Psoas muscle (tissue), 8 donors: ENCODE measurements around the gene LILRB5. TPM values are rescaled to one million over a fixed set of nuclear protein-coding genes. Genes with fewer than 3 reads are reported as not detected.
"Not testable (repeated sequence)": the region's sequence is repeated elsewhere in the genome, so short reads cannot be mapped to it uniquely, and the experiment has no call there.

Experiments
- ATAC-seq, 4 donors: fragments of 200-7000 bp; cut with Tn5 transposase; one replicate each; pipeline ENCODE4 v1.9.1; 2020; ENCODE audit warnings: moderate library complexity in 3 of 4, mild to moderate bottlenecking in 2 of 4
- DNase-seq, 2 donors: peaks; one replicate each; pipeline ENCODE4 v3.0.0-alpha.2; 2020
- H3K27ac ChIP-seq: fragments of 200-600 bp; one replicate; pipeline ENCODE4 v1.8.0; 2022
- H3K27me3 ChIP-seq, 3 donors: fragments of 200-600 bp in 1 of 3; one replicate each; pipeline versions ENCODE4 v1.6.1 to v1.8.0; 2013 to 2022; ENCODE audit warnings: low read length in 2 of 3, mild to moderate bottlenecking in 2 of 3, moderate library complexity in 1 of 3; ENCODE audit not compliant: insufficient read depth in 3 of 3
- H3K36me3 ChIP-seq, 2 donors: fragments of 200-600 bp in 1 of 2; one replicate each; pipeline versions ENCODE4 v1.6.1 to v1.8.0; 2013 to 2022; ENCODE audit warnings: low read depth in 1 of 2, mild to moderate bottlenecking in 1 of 2, moderate library complexity in 1 of 2; ENCODE audit not compliant: insufficient read depth in 1 of 2
- H3K4me1 ChIP-seq: fragments of 200-600 bp; one replicate; pipeline ENCODE4 v1.8.0; 2022
- H3K4me3 ChIP-seq: fragments of 200-600 bp; one replicate; pipeline ENCODE4 v1.8.0; 2022; ENCODE audit warnings: mild to moderate bottlenecking
- H3K9me3 ChIP-seq: fragments of 200-600 bp; one replicate; pipeline ENCODE4 v1.8.0; 2022
- WGBS, 3 donors: extraction: QIAGEN DNeasy Blood & Tissue Kit; methylation state at CpG; one replicate each; pipeline versions ENCODE4 v1.1.6 to v1.1.7; 2013; 5-methylcytosine and 5-hydroxymethylcytosine counted together
- intact Hi-C, 2 donors: fragments of 100-400 bp; cut with DNase I; formaldehyde crosslinking; loops; one replicate each; pipeline versions ENCODE4 v1.11.0 to v1.14.2; 2022
- polyA plus RNA-seq, 3 donors: library from polyadenylated mRNA; stranded (reverse); fragments of 200-250 nt; gene quantifications; one replicate each; pipeline ENCODE4 v1.2.3, GENCODE V29; 2013
- total RNA-seq, 4 donors: library from RNA; stranded (reverse); fragmentation: NEBNext Ultra II Directional in 2 of 4; extraction: Animal tissue kit (Norgen Biotek cat#: 25700) in 2 of 4; gene quantifications; one replicate each; pipeline versions ENCODE4 v1.2.1 to v1.2.4, GENCODE V29; 2021 to 2023
- TF ChIP-seq, protein P1 (sequence below): fragments of 200-600 bp; IDR thresholded peaks from one replicate; pipeline ENCODE4 v1.8.0; 2022; ENCODE audit warnings: antibody characterized with exemption
- donor health status: healthy with polysubstance abuse.
- donor health status: DM: no; HTN: no; CAD: no; lungs with moderate emphysema.
- donor health status: Bipolar disorder and iron deficiency.
- donor health status: healthy.
- donor health status: DM: yes; HTN: yes; CAD: no.
- donor health status: DM: no; HTN: no; CAD: no.
- donor health status: DM: no; HTN: no; CAD: no.
- donor health status: DM: yes; HTN: yes; CAD: no.

Gene LILRB5
- total and polyA plus RNA-seq, 7 donors, result 0.95 to 5.1 (median 2.2) TPM

DNA sequence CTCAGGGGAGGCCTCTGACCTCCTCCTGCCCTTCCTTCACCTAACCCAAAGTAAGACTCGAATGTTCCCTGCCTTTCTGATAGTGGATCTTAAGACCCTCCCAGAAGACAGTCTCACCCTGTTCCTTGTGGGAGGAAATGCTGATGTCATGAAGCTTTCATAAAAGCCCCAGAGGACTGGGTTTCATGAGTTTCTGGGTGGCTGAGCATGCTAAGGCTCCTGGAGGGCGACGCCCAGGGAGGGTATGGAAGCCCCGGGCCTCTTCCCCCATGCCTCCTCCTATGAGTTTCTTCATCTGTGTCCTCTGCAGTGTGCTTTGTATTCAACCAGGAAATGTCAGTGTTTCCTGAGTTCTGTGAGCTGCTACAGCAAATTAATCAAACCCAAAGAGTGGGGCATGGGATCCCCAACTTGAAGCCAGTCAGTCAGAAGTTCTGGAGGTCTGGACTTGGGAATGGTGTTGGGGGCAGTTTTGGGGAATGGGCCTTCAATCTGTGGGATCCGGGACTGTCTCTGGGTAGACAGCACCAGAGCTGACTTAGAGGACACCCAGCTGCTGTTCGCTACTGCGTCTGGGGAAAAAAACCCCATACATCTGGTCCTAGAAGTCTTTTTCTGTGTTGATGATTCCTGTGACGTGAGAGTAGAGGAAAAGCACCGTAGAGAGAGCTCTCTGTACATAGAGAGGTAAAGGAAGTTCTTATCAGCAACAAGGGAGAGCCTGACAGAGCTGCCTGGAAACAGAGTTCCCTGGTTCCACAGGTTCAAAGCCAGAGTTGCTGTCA lies 25.8 kb upstream of the LILRB5 start:
- H3K27me3 ChIP-seq, result peaks cover 0 to 3% (median 0%) of the 10 kb centered on the region in 3 donors
- H3K4me3 ChIP-seq, result no peak overlapping the region
- H3K27ac ChIP-seq, result no peak overlapping the region
- H3K36me3 ChIP-seq, result no peaks in the 10 kb centered on the region
- ATAC-seq, result no peak
- TF ChIP-seq, protein P1, sequence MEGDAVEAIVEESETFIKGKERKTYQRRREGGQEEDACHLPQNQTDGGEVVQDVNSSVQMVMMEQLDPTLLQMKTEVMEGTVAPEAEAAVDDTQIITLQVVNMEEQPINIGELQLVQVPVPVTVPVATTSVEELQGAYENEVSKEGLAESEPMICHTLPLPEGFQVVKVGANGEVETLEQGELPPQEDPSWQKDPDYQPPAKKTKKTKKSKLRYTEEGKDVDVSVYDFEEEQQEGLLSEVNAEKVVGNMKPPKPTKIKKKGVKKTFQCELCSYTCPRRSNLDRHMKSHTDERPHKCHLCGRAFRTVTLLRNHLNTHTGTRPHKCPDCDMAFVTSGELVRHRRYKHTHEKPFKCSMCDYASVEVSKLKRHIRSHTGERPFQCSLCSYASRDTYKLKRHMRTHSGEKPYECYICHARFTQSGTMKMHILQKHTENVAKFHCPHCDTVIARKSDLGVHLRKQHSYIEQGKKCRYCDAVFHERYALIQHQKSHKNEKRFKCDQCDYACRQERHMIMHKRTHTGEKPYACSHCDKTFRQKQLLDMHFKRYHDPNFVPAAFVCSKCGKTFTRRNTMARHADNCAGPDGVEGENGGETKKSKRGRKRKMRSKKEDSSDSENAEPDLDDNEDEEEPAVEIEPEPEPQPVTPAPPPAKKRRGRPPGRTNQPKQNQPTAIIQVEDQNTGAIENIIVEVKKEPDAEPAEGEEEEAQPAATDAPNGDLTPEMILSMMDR, result no peak
- H3K9me3 ChIP-seq, result no peaks in the 10 kb centered on the region
- no peaks in the 10 kb centered on the region for H3K4me1 ChIP-seq
- no peak for DNase-seq
- 46 to 48% (median 47%) methylated on average over 9 of the region's 9 CpGs for WGBS, 3 donors
- intact Hi-C loops, result no loop called here

DNA sequence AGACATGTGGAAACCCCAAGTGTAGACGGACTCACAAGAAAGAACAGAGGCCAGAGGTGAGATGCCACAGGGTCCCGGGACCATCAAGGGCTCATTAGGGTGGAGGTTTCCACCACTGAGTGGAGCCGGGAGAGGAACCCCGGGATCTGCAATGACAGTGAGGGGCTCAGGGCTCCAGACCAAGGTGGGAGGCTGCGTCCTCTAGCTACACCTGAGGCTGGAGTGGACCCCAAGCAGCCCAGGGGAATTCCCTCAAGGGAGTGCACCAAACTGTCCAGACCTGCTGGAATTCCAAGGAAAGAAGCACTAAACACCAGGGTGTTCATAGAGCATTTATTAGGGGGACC lies 24.6 kb upstream of the LILRB5 start:
- H3K4me3 ChIP-seq, H3K9me3 ChIP-seq, DNase-seq, ATAC-seq, H3K36me3 ChIP-seq, intact Hi-C loops, H3K27ac ChIP-seq, H3K4me1 ChIP-seq, H3K27me3 ChIP-seq: not testable (repeated sequence)
- 65 to 81% (median 71%) methylated on average over 5 of the region's 5 CpGs for WGBS, 3 donors

DNA sequence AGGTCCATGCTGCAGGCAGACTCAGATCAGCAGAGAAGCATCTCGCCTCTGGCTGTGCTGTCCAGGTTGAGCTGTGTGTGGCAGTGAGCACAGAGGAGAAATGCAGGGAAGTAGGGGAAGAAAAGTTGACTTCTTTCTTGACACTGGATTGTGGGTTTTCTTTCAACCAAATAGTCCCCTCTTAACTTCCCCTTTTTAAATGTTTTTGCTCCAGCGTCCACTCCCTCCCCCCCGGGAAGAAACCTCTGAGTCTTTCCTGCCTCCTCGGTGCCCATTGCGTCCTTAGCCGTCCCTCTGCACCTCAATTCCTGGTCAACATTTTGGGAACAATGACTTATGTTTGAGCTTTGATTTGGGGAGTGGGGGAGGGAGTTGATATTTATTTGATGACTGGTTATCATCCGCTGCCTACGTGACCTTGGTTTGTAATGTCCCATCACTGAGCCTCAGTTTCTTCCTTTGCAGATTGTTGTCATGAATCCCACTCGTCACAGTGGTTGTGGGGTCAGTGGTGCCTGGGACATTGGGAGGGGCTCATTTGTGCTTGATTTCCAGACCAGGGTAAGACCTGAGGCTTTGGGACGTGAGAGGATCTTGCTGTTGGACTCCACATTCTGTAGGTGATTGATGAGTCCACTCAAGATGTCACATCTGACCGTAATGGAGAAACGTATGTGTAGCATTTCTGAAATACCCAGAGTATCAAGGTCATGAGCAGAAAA lies 24.1 kb upstream of the LILRB5 start, which contains the start of gene LILRB2:
Gene LILRB2, minus strand, starts transcription at position 104 of the 722 bp plus-strand sequence. CDS start 614 bp downstream, outside the sequence.
- Histone ChIP-seq H3K9me3 (no peaks in the 10 kb centered on the region), H3K4me1 (no peaks in the 10 kb centered on the region), H3K4me3 (peak within 1 kb of the TSS; percentile 18), H3K36me3 (no peaks in the 10 kb centered on the region), H3K27me3 (peaks cover 0 to 3% (median 0%) of the 10 kb centered on the region in 3 donors), H3K27ac (no peak within 1 kb of the TSS)
- intact Hi-C loops, result no loop called here
- TF ChIP-seq, protein P1, result no peak
- 72 to 74% (median 73%) methylated on average over 12 of the region's 12 CpGs for WGBS, 3 donors
- no peak for DNase-seq
- ATAC-seq, result no peak

DNA sequence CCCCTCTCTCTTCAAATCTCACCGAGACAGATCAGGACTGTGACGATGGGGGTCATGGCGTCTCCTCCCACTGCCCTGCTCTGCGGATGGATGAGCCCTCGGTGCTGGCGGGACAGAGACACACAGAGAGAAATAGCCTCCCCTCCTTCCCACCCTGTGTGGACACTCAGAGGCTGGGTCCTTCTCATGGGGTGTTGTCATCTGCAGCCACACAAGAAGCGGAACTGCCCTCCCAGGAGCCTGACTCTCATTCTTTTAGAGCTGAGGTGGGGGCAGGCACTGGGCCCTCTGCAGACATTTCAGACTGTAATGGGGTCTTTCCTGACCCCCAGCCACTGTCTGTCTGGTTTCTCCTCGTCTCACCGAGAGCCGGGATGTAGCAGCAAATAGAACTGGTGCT lies 23.4 kb upstream of the LILRB5 start:
- DNase-seq, ATAC-seq, H3K9me3 ChIP-seq, H3K27me3 ChIP-seq, H3K27ac ChIP-seq, H3K36me3 ChIP-seq, intact Hi-C loops, H3K4me1 ChIP-seq: not testable (repeated sequence)
- 47 to 58% (median 53%) methylated on average over 10 of the region's 10 CpGs for WGBS, 3 donors
- H3K4me3 ChIP-seq, result peak overlapping the region; percentile 18

DNA sequence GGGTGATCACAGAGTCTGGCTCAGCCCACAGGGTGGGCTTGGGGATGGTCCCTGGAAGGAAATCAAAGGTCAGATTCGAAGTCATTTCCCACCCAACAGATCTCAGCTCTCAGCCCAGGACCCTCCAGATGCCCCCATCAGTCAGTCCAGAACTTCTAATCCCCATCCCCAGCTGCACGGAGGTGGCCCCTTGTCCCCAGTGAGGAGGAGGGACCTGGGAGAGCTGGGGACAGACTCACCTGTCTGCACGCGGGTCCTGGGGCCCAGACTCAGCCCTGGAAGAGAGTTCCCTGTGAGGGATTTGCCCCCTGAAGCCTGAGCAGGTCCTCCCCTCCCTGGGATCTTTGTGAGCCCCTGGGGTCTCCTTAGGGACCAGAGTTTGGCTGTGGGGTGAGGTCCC lies 23.0 kb upstream of the LILRB5 start:
- ATAC-seq, H3K27me3 ChIP-seq, intact Hi-C loops, H3K27ac ChIP-seq, H3K36me3 ChIP-seq, H3K9me3 ChIP-seq, H3K4me1 ChIP-seq, DNase-seq: not testable (repeated sequence)
- peak overlapping the region; percentile 18 for H3K4me3 ChIP-seq
- 18 to 33% (median 24%) methylated on average over 4 of the region's 4 CpGs for WGBS, 3 donors

DNA sequence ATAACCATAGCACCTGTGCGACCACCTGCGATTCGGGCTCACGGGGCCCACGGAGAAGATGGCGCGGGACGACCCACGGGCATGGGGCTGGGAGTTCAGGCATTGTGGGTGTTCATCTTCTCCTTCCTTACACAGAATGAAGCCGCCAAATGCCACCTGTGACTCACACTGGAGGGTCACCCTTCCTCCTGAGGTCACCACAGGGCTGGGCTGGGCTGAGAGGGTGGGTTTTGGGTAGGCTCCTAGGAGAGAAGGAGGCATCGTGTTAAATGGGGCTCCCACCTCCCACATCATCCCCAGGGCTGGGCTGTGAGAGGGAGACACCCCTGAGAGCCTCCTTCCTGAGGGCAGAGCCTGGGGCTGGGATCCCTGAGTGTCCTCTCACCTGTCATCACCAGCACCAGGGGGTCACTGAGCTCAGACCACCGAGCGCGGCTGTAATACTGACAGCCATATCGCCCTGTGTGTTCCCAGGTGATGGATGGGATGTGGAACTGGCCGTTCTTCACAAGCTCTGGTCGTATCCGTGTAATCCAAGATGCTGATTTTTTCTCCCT lies 22.4 kb upstream of the LILRB5 start:
- H3K9me3 ChIP-seq, result no peaks in the 10 kb centered on the region
- DNase-seq (no peak), ATAC-seq (no peak)
- H3K4me1 ChIP-seq, result no peaks in the 10 kb centered on the region
- WGBS, 3 donors, result 76 to 78% (median 78%) methylated on average over 16 to 18 of the region's 18 CpGs
- intact Hi-C loops, result no loop called here
- TF ChIP-seq, protein P1, result no peak
- H3K27ac ChIP-seq, result no peak overlapping the region
- peaks cover 0 to 3% (median 0%) of the 10 kb centered on the region in 3 donors for H3K27me3 ChIP-seq
- H3K4me3 ChIP-seq, result no peak overlapping the region
- no peaks in the 10 kb centered on the region for H3K36me3 ChIP-seq

DNA sequence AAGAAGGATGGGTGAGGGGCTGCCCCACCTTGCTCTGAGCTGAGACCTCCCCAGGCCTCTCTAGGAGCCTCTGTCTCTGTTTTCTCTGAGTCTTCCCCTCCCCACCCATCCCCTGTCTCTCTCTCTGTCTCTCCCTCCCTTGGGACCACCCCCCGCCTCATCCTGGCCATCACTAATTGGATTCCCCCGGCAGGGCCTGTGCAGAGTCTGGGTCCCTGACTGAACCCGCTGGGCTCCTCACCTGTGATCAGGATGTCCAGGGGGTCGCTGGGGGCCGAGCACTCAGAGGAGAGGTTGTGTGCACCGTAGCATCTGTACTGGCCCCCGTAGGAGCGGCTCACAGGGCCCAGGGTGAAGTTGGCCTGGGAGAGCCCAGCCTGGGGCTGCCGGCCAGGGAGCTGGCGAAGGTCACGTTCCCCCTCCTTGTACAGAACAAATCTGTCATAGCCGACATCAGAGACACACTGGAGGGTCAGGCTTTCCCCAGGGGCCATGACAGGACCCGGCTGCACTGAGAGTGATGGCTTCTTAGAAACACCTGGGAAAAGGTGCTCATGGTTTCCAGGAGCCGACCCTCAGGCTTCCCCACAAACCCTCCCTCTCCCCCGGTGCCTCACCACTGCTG lies 21.6 kb upstream of the LILRB5 start:
- H3K27me3 ChIP-seq, H3K4me3 ChIP-seq, ATAC-seq, intact Hi-C loops, H3K27ac ChIP-seq, H3K36me3 ChIP-seq, DNase-seq, H3K9me3 ChIP-seq, H3K4me1 ChIP-seq: not testable (repeated sequence)
- 64 to 68% (median 66%) methylated on average over 14 to 15 of the region's 15 CpGs for WGBS, 3 donors

DNA sequence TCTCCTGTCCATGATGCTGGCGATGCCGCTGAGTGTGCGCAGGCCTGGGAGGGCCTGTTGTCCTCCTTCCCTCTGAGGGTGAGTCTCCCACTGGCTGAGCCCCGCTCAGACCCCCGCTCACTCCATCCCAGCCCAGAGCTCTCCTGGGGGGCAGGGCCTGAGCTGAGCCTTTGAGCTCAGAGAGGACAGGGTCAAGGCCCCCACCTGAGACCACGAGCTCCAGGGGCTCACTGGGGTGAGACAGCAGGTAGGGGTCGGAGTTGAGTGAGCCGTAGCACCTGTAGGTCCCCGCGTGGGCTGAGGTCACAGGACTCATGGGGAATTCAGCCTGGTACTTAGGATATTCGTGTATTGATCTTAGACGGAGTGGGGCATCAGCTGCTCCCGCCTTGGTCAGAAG lies 21.0 kb upstream of the LILRB5 start:
- intact Hi-C loops, ATAC-seq, H3K4me1 ChIP-seq, H3K36me3 ChIP-seq, H3K4me3 ChIP-seq, H3K27ac ChIP-seq, H3K27me3 ChIP-seq, DNase-seq, H3K9me3 ChIP-seq: not testable (repeated sequence)
- 75 to 79% (median 75%) methylated on average over 11 to 13 of the region's 13 CpGs for WGBS, 3 donors
